PC-9 (cell line): ENCODE results near the gene PDHX. TPM values are rescaled to one million over a fixed set of nuclear protein-coding genes. Genes with fewer than 3 reads are reported as not detected.

Experiments used
- BruUV-seq: library from RNA; stranded (reverse); fragments of 400-500 nt; replicated peaks from 2 replicates; lab custom pipeline; 2021; lab: Mats Ljungman, UMichigan
- CTCF ChIA-PET: fragments of 300-600 bp; sonication (Branson Sonifier 250); formaldehyde crosslinking; loops from one replicate; lab custom pipeline; 2022; ENCODE audit warnings: antibody characterized with exemption; lab: Charles Lee
- POLR2A ChIA-PET: fragments of 300-600 bp; sonication (Branson Sonifier 250); formaldehyde crosslinking; loops from one replicate; lab custom pipeline; 2022; ENCODE audit warnings: antibody characterized with exemption; ENCODE audit not compliant: unreplicated experiment; lab: Charles Lee
- DNase-seq, 2 experiments: peaks; one replicate each; pipeline versions ENCODE4 v3.0.0 to v3.0.0-alpha.2; 2015 to 2022; ENCODE audit warnings: mixed read lengths in 1 of 2
- H2AFZ ChIP-seq: fragments of 200-600 bp; sonication (generic); 2 replicates; pipeline ENCODE4 v1.8.1; 2017; ENCODE audit warnings: antibody characterized with exemption
- H3F3A ChIP-seq: fragments of 200-600 bp; sonication (generic); 2 replicates; pipeline ENCODE4 v1.8.1; 2017; ENCODE audit warnings: antibody characterized with exemption, mild to moderate bottlenecking, low read depth; ENCODE audit not compliant: insufficient read depth
- H3K27ac ChIP-seq: fragments of 200-600 bp; sonication (generic); 2 replicates; pipeline ENCODE4 v1.6.1; 2016; ENCODE audit warnings: mixed run types
- H3K27me3 ChIP-seq: fragments of 200-600 bp; sonication (generic); 2 replicates; pipeline ENCODE4 v1.6.1; 2016; ENCODE audit warnings: low read depth, mixed run types; ENCODE audit not compliant: insufficient read depth
- H3K36me3 ChIP-seq: fragments of 200-600 bp; sonication (generic); 2 replicates; pipeline ENCODE4 v1.6.1; 2016; ENCODE audit warnings: low read depth, mixed run types
- H3K4me1 ChIP-seq: fragments of 200-600 bp; sonication (generic); replicated peaks from 2 replicates; pipeline ENCODE4 v1.6.1; 2016; ENCODE audit warnings: mixed run types; ENCODE audit not compliant: insufficient read depth
- H3K4me2 ChIP-seq: fragments of 200-600 bp; sonication (generic); 2 replicates; pipeline ENCODE4 v1.6.1; 2017; ENCODE audit warnings: mixed run types
- H3K4me3 ChIP-seq: fragments of 200-600 bp; sonication (generic); 2 replicates; pipeline ENCODE4 v1.6.1; 2016; ENCODE audit warnings: mixed run types
- H3K79me2 ChIP-seq: fragments of 200-600 bp; sonication (generic); 2 replicates; pipeline ENCODE4 v1.6.1; 2017; ENCODE audit warnings: low read depth, mixed run types
- H3K9me2 ChIP-seq: fragments of 200-600 bp; sonication (generic); 2 replicates; pipeline ENCODE4 v1.8.1; 2017; ENCODE audit warnings: mild to moderate bottlenecking; ENCODE audit not compliant: insufficient read depth
- H3K9me3 ChIP-seq: fragments of 200-600 bp; sonication (generic); 2 replicates; pipeline ENCODE4 v1.8.1; 2016; ENCODE audit warnings: low read depth; ENCODE audit not compliant: insufficient read depth
- H4K20me1 ChIP-seq: fragments of 200-600 bp; sonication (generic); 2 replicates; pipeline ENCODE4 v1.8.1; 2017; ENCODE audit not compliant: insufficient read depth
- EZH2 ChIP-seq: fragments of 200-600 bp; sonication (generic); IDR thresholded peaks from 2 replicates; pipeline ENCODE4 v1.8.0; 2017; ENCODE audit warnings: antibody characterized with exemption, low read depth
- intact Hi-C: fragments of 100-400 bp; cut with micrococcal nuclease; formaldehyde crosslinking; loops from one replicate; pipeline ENCODE4 v1.10.0; 2022; ENCODE audit not compliant: unreplicated experiment
- total RNA-seq: library from RNA; stranded (reverse); gene quantifications from 2 replicates; pipeline ENCODE4 v1.2.3, GENCODE V29; 2021
- TF ChIP-seq, protein P1 (sequence below): fragments of 200-600 bp; sonication (generic); conservative IDR thresholded peaks from 2 replicates; pipeline ENCODE4 v1.6.1; 2017; ENCODE audit warnings: mixed run types, antibody characterized with exemption, mild to moderate bottlenecking, moderate library complexity

Gene PDHX
- total RNA-seq, 1 experiment from 2014 or later, result 47.0 TPM

DNA sequence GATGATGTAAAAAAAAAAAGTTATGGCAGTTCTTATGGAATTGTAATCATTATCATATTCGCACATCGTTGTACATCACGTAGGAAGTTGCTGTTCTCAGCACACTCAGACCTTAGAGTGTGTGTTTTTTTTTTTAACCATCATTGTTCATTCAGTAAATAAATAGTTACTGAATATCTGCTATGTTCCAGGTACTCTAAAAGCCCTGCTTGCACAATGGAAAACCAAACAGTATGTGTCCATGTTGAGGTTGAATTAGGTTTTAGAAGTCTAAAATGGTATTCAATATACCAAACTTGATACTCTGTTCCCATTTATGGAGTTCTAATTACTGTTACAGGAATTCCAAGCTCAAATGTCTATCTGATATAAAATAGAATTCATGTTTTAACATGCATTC, 41.2 kb downstream of the PDHX start:
- POLR2A ChIA-PET, result no interaction called here
- intact Hi-C loops, result no loop called here
- Histone ChIP-seq H3K9me2 (no peaks in the 10 kb centered on the region; the same call in 1 of the 2 replicates), H3K9me3 (no peaks in the 10 kb centered on the region), H3F3A (peaks cover 4% of the 10 kb centered on the region), H2AFZ (no peak overlapping the region), H4K20me1 (no peaks in the 10 kb centered on the region), H3K4me2 (no peak overlapping the region), H3K36me3 (peaks cover 46% of the 10 kb centered on the region), H3K4me3 (no peak overlapping the region), H3K27me3 (no peaks in the 10 kb centered on the region), H3K27ac (no peak overlapping the region), H3K4me1 (no peaks in the 10 kb centered on the region), H3K79me2 (no peaks in the 10 kb centered on the region)
- TF ChIP-seq, protein P1, sequence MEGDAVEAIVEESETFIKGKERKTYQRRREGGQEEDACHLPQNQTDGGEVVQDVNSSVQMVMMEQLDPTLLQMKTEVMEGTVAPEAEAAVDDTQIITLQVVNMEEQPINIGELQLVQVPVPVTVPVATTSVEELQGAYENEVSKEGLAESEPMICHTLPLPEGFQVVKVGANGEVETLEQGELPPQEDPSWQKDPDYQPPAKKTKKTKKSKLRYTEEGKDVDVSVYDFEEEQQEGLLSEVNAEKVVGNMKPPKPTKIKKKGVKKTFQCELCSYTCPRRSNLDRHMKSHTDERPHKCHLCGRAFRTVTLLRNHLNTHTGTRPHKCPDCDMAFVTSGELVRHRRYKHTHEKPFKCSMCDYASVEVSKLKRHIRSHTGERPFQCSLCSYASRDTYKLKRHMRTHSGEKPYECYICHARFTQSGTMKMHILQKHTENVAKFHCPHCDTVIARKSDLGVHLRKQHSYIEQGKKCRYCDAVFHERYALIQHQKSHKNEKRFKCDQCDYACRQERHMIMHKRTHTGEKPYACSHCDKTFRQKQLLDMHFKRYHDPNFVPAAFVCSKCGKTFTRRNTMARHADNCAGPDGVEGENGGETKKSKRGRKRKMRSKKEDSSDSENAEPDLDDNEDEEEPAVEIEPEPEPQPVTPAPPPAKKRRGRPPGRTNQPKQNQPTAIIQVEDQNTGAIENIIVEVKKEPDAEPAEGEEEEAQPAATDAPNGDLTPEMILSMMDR, result no peak
- TF ChIP-seq EZH2, result no peak
- no TSS peak for BruUV-seq
- CTCF ChIA-PET, result no interaction called here
- no peak for DNase-seq

DNA sequence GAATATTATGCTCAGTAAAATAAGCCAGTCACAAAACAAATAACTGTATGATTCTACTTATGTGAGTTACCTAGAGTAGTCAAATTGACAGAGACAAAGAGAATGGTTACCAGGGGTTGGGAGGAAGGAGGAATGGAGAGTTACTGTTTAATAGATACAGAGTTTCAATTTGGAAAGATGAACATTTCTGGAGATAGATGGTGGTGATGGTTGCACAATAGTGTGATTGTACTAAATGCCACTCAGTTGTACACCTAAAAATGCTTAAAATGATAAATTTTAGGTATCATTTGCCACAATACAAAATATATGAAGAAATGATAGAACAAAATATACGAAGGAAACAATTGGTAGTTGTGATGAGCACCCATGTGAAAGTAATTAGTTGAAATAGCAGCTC, 43.4 kb downstream of the PDHX start:
- CTCF ChIA-PET, result no interaction called here

DNA sequence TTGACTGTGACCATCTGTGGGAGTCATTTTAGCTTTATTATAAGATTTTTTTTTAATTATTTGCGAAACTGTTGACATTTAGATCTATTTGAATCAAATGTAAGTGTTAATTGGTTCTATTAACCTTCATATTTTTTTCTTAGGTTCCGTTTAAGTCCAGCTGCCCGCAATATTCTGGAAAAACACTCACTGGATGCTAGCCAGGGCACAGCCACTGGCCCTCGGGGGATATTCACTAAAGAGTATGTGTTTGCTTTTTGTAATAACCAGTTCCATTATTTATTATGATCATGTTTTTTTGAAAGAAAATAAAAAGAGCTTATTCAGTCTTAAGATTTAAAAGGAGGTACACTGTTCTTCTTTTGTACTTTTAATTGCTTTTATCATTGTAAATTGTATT, 43.9 kb downstream of the PDHX start:
- CTCF ChIA-PET, result no interaction called here
- DNase-seq, result no peak

More for the DNA sequence above, 43.4 kb downstream of the PDHX start:
- H3K4me2 ChIP-seq, result no peak overlapping the region
- H3K79me2 ChIP-seq, result no peaks in the 10 kb centered on the region
- peaks cover 49% of the 10 kb centered on the region for H3K36me3 ChIP-seq
- TF ChIP-seq, protein P1, result no peak
- no peaks in the 10 kb centered on the region for H4K20me1 ChIP-seq
- H3K9me2 ChIP-seq, result no peaks in the 10 kb centered on the region; the same call in 1 of the 2 replicates
- H3K27me3 ChIP-seq, result no peaks in the 10 kb centered on the region
- POLR2A ChIA-PET, result interaction anchor here (0.6 kb wide), 1 partner anchor 27 kb away, joined by 8 read pairs; no protein-coding TSS in a partner anchor
- H3F3A ChIP-seq, result peaks cover 4% of the 10 kb centered on the region
- no TSS peak for BruUV-seq
- no peak for DNase-seq
- intact Hi-C loops, result no loop called here
- H3K9me3 ChIP-seq, result no peaks in the 10 kb centered on the region
- H2AFZ ChIP-seq, result no peak overlapping the region
- H3K27ac ChIP-seq, result no peak overlapping the region
- no peaks in the 10 kb centered on the region for H3K4me1 ChIP-seq
- H3K4me3 ChIP-seq, result no peak overlapping the region

More for the DNA sequence above, 43.9 kb downstream of the PDHX start:
- intact Hi-C loops, result no loop called here
- Histone ChIP-seq H3K4me2 (no peak overlapping the region), H3F3A (peaks cover 4% of the 10 kb centered on the region; the same call in 1 of the 2 replicates), H2AFZ (no peak overlapping the region), H3K9me3 (no peaks in the 10 kb centered on the region), H3K4me3 (no peak overlapping the region), H3K27ac (no peak overlapping the region), H3K79me2 (no peaks in the 10 kb centered on the region), H4K20me1 (no peaks in the 10 kb centered on the region), H3K27me3 (no peaks in the 10 kb centered on the region), H3K36me3 (peaks cover 53% of the 10 kb centered on the region), H3K9me2 (no peaks in the 10 kb centered on the region), H3K4me1 (no peaks in the 10 kb centered on the region)
- BruUV-seq, result no TSS peak
- POLR2A ChIA-PET, result interaction anchor here (0.6 kb wide), 1 partner anchor 27 kb away, joined by 8 read pairs; no protein-coding TSS in a partner anchor
- TF ChIP-seq, protein P1, result no peak
- no peak for TF ChIP-seq EZH2
